ENCODE data around the gene AFG3L2. TPM values are rescaled to one million over a fixed set of nuclear protein-coding genes. Genes with fewer than 3 reads are reported as not detected.

Gene AFG3L2
- total and polyA plus RNA-seq, 9 of the 15 experiments (the other 6 are each of a cell fraction or from before 2014, with no cell fraction given) = 24.1 to 109 (median 84.0) TPM

GRCh38 chr18:12376754-12377555 lies at the start of gene AFG3L2 (continued):
- TF ChIP-seq SIN3A (IDR thresholded peaks at IDR 0.05; ENCODE audit: borderline replicate concordance in 2 of 2, control insufficient read depth in 1 of 2, low read depth in 2 of 2, low read length in 2 of 2) = peak in 1 of 2 experiments; percentile 56; a peak in 1 of 4 replicates
- peak; percentile 88 for TF ChIP-seq TAF1 (IDR thresholded peaks at IDR 0.05; ENCODE audit: control insufficient read depth, extremely low read depth, insufficient read depth, low read length, severe bottlenecking)
- TF ChIP-seq TRIM25 (IDR thresholded peaks at IDR 0.05; ENCODE audit: borderline replicate concordance) = no peak
- peak; percentile 76 for TF ChIP-seq ETS1 (conservative IDR thresholded peaks at IDR 0.05; ENCODE audit: control insufficient read depth, low read depth, low read length)
- TF ChIP-seq ZC3H11A (IDR thresholded peaks at IDR 0.05; ENCODE audit: low read depth, low read length) = 0 out of 2 replicates have a peak, but pooled peaks have one; percentile 40
- no peak; the same call in 1 of the 2 replicates for TF ChIP-seq ATF1 (CRISPR knock-in tag; IDR thresholded peaks at IDR 0.05)
- TF ChIP-seq ATF1 (tag; IDR thresholded peaks at IDR 0.05) = peak; percentile 87
- no peak for TF ChIP-seq IRF1 (CRISPR knock-in tag; IDR thresholded peaks at IDR 0.05; ENCODE audit: borderline replicate concordance)
- TF ChIP-seq YY1 (IDR thresholded peaks at IDR 0.05; ENCODE audit: borderline replicate concordance in 1 of 3, control insufficient read depth in 1 of 3, extremely low read depth in 1 of 3, insufficient read depth in 3 of 3, insufficient read length in 1 of 3, insufficient replicate concordance in 2 of 3, low read depth in 1 of 3, low read length in 2 of 3) = peak; percentile 66 to 91 (median 86)
- peak; percentile 80 for TF ChIP-seq ATF7 (IDR thresholded peaks at IDR 0.05)
- TF ChIP-seq KDM5B (IDR thresholded peaks at IDR 0.05; ENCODE audit: insufficient replicate concordance, low read depth, low read length) = peak; percentile 57
- no peak for TF ChIP-seq REST (IDR thresholded peaks at IDR 0.05; ENCODE audit: borderline replicate concordance)
- TF ChIP-seq REST (CRISPR knock-in tag; IDR thresholded peaks at IDR 0.05; ENCODE audit: low read depth) = no peak
